ENCODE data around the gene MRPL44.
"Not testable (repeated sequence)": the region's sequence is repeated elsewhere in the genome, so short reads cannot be mapped to it uniquely, and the experiment has no call there.

Gene MRPL44

GRCh38 chr2:223935459-223936125 lies 21.7 kb upstream of the MRPL44 start:
- in situ Hi-C loops (cut with HindIII; ENCODE audit: low sequenced_read_pairs) = no loop called here

- in situ Hi-C loops (cut with HindIII; ENCODE audit: low sequenced_read_pairs) = no loop called here
These were observed 20.4 kb upstream of the MRPL44 start for GRCh38 chr2:223936862-223937326.

DNA sequence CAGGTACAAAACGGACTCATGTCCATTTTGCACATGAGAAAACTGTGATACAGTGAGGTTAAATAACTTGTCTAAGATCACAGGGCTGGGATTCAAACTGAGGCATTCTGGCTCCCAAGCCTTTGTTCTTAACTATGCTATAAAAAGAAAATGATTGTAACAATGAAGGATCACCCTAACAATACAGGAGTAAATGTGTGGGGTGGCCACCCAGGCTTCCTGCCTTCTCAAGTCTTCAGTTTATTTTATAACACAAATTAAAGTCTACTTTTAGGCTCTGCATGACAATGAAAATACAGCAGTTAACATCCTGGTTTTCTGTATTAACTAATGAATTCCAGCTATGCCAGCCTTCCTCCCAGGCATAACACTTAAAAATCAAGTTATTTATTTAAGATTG lies 19.7 kb upstream of the MRPL44 start:
- in situ Hi-C loops (cut with HindIII; ENCODE audit: low sequenced_read_pairs) = no loop called here

GRCh38 chr2:223939438-223939837 lies 17.8 kb upstream of the MRPL44 start:
- in situ Hi-C loops (cut with HindIII; ENCODE audit: low sequenced_read_pairs) = not testable (repeated sequence)

DNA sequence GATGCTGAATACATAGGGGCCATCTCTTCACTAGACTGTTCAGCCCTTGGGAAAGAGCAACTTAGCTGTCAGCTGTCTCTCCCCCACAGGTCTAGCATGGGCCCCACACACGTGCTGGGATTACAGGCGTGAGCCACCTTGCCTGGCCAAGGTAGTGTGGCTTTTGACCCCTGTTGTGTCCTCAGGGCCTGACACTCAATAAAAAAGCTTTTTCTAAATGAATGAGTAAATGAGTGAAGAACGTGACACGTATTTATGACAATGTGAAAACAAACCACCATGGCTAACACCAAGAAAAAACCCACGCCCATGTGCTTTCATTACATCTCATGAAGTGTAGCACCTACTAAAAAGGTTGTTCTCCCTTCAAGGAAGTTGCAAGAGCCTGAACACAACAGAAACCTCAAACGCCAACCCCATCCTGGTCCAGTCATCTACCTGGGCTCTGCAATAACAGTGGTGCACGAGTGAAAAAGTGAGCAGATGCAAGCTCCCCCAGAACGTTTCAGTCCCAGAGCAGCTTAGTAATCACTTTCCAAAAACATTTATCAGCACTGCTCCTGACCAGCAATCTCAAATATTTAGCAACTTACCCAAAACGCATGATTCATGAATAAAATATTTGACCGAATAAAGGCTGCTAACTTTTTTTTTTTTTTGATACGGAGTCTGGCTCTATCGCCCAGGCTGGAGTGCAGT lies 15.5 kb upstream of the MRPL44 start:
- in situ Hi-C loops (cut with HindIII; ENCODE audit: low sequenced_read_pairs) = no loop called here

- in situ Hi-C loops (cut with HindIII; ENCODE audit: low sequenced_read_pairs) = no loop called here
These were observed 14.1 kb upstream of the MRPL44 start for GRCh38 chr2:223943135-223943534.

GRCh38 chr2:223943561-223944008 lies 13.7 kb upstream of the MRPL44 start:
- in situ Hi-C loops (cut with HindIII; ENCODE audit: low sequenced_read_pairs) = no loop called here

GRCh38 chr2:223944166-223944702 lies 13.0 kb upstream of the MRPL44 start:
- in situ Hi-C loops (cut with HindIII; ENCODE audit: low sequenced_read_pairs) = no loop called here

- in situ Hi-C loops (cut with HindIII; ENCODE audit: low sequenced_read_pairs) = no loop called here
These were observed 12.3 kb upstream of the MRPL44 start, which contains the start of gene WDFY1 for GRCh38 chr2:223944703-223945531. TSS of gene WDFY1 (minus strand) at chr2:223945335. CDS start at chr2:223945284, 51 bp downstream.

DNA sequence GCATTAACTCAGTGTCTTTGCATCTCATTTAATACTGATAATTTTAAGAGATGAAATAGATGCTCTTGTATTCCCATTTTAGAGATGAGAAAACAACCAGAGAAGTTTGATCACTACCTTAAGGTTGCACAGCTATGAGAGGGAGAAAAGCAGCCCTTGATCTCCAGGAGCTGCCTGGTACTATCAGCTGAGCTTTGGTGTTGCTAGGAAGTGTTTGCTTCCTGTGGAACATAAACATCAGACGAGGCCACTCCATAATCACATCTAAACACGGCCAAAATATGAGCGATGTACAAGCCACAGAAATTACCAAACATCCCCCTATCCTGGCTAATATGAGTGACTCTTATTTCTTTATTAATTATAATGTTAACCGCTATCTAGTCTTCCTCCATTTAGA lies 11.5 kb upstream of the MRPL44 start:
- in situ Hi-C loops (cut with HindIII; ENCODE audit: low sequenced_read_pairs) = no loop called here

DNA sequence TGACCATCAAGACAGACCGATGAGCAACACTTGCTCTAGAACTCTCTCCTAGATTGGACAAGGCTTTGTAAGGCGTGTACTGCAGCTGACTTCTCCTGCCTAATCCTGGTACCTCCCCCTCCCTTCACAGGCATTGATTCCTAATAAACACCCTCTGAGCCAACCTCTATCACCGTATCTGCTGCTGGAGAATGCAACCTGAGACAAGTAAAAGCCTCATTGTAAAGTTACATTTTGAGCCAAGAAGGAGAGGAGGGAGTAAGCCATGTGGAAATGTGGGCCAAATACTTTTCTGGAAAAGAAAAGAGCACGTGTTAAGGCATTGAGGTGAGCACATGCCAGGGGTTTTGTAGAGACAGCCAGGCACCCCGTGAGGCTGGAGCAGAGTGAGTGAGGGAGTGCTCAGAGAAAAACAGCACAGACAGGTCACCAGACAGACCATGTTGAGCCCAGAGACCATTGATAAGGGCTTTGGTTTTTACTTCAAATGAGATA lies 9.5 kb upstream of the MRPL44 start:
- in situ Hi-C loops (cut with HindIII; ENCODE audit: low sequenced_read_pairs) = no loop called here

DNA sequence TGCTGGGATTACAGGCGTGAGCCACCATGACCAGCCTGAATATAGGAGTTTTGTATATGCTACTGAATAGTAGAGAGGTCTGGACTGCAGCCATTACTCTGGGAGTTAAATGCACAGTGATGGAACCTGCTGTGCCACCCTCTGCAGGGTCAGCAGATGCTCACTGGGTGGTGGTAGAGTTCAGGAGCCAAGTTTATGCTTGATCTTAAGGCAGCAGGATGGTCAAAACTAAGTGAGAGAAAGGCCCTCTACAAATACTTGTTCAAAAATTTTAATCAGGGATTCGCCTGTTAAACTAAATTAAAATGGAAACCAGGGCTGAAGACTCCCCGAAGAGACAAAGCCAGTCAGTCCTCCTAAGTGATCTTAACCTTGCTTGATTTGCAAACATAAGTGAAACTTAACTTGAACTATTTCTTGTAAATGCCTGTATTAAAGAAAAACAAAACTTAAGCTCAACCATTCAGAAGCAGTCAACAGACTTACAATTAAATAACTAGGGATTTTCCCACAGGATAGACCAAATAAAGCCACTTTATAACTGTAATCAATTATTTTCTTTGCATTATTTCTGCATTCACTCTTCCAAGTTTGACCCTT lies 7.9 kb upstream of the MRPL44 start:
- in situ Hi-C loops (cut with HindIII; ENCODE audit: low sequenced_read_pairs) = no loop called here

GRCh38 chr2:223950448-223951347 lies 6.6 kb upstream of the MRPL44 start:
- in situ Hi-C loops (cut with HindIII; ENCODE audit: low sequenced_read_pairs) = no loop called here

DNA sequence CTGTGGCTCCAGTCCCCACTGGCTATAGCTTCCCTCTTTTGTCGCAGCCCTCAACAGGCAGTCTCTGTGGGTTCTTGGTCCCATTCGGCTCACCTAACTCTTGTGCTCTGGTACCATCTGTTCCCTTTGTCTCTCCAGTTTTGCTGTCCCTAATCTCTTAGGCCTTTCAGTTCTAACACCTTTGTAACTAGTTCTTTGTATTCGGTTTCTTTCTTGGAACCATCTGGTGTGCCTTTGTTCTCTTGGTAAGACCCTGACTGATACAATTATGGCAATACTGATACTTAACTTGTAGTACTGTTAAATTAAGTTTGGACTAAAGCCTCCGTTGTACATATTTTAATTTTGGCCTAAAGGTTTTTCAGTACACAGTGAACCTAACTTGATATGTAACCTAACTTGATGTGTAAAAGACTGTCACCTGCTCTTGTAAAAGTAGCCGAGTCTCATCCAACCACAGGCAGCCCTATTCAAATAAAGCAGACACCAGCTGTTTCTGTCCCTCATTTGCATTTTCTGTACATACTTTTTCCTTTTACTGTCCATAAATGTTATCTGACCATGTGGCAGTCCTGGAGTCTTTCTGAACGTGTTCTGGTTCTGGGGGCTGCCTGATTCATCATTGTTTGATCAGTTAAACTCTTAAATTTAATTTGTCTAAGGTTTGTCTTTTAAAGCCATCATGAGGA lies 4.8 kb upstream of the MRPL44 start:
- in situ Hi-C loops (cut with HindIII; ENCODE audit: low sequenced_read_pairs) = no loop called here

DNA sequence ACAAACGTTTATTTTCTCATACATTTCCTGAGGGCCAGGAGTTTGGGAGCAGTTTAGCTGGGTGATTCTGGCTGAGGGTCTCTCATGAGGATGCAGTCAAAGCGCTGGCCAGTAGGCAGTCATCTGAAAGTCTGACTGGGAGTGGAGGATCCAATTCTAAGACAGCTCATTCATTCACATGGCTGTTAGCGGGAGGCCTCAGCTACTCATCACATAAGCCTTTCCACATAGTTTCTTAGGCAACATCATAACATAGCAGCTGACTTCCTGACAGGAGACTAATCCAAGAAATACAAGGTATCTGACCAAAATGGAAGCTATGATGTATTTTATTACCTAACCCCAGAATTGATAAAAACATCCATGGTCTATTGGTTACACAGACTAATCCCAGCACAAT lies 2.9 kb upstream of the MRPL44 start:
- in situ Hi-C loops (cut with HindIII; ENCODE audit: low sequenced_read_pairs) = no loop called here

GRCh38 chr2:223956300-223956699 lies 963 bp upstream of the MRPL44 start:
- in situ Hi-C loops (cut with HindIII; ENCODE audit: low sequenced_read_pairs) = no loop called here

GRCh38 chr2:223959688-223960087 lies 2.4 kb downstream of the MRPL44 start:
- in situ Hi-C loops (cut with HindIII; ENCODE audit: low sequenced_read_pairs) = no loop called here

DNA sequence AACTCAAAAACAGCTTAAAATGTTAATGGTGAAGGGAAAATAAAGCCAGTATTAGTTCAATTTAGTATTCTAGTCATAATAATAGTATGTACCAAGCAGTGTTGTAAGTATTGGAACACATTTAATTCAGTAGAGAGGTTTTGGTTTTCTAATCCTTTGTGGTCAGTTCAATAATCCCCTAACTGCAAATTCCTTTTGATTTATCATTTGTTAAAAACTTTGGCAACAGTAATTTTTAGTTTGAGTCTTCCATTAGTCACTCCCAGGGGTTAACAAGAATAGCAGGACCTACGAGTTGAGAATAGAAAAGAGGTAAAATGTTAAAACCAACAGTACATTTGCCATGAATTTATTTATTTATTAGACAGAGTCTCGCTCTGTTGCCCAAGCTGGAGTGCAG lies 10.7 kb downstream of the MRPL44 start:
- in situ Hi-C loops (cut with HindIII; ENCODE audit: low sequenced_read_pairs) = no loop called here

DNA sequence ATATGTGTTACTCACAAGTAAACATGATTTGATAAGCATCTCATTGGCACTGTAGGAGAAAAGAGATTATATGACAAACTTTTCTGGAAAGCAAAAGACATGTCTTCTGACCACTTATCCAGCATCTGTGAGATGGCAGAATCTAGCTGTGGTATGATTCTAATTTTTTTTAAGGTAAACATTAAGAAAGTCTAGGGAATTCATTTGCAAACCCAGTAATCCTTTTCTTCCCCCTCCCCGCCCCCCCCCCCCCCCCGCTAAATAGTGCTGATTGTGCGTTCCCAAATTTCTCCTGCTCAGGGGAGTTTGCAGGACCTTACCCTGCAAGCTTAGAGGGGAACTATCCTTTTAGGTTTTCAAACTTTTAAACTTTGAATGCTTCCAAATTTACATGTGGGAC lies 12.1 kb downstream of the MRPL44 start:
- in situ Hi-C loops (cut with HindIII; ENCODE audit: low sequenced_read_pairs) = no loop called here

Measured in endothelial cell of hepatic sinusoid (primary cell).